ENCODE results near the gene SVBP. TPM values are rescaled to one million over a fixed set of nuclear protein-coding genes. Genes with fewer than 3 reads are reported as not detected.

SVBP gene
- total RNA-seq, 1 experiment from 2014 or later = 32.6 TPM

DNA sequence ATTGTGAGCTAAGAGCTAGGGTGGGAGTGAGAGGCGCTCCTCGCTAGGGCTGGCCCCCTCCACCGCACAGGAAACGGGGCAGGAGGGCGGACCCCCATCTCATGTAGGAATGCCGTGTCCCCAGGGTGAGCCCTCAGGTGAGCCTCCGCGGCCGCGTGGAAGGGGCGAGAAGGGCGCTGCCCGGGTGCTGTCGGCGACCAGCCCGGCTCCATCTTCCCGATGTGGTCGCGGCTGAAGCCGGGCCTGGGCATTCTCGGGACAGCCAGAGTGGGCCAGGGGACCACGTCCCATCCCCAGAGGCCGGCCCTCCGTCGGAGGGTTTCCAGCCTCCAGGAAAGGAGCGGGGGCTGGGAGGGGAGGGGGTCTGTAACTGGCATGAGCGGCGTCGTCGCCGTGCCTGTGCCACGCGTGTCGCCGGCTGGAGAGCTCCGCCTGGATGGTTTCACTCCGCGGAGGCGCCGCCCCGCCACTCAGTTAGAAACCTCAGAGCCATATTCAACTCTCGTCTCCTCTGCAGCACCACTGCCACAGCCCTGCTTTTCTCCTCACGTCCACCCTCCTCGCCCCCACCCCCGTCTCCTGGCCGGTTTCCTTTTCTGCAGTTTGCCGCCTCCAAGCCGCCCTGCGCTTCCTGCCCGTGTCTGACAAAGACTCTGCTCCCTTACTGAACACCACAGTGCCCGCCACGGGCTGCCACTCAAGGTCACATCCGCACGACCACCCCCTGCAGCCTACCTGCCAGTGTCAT is 32.1 kb downstream of the SVBP start, which contains the start of gene TMEM269:
TMEM269 (plus strand) TSS at position 46 of the 748 bp plus-strand sequence. CDS start 4,903 bp downstream, outside the sequence.
- Histone ChIP-seq H3F3A (ENCODE audit: insufficient read depth, low read depth) (no peaks in the 10 kb centered on the region), H3K79me2 (ENCODE audit: low read depth) (no peaks in the 10 kb centered on the region), H2AFZ (no peak within 1 kb of the TSS), H3K27me3 (ENCODE audit: insufficient read depth, low read depth) (no peaks in the 10 kb centered on the region), H3K4me1 (replicated peaks; ENCODE audit: insufficient read depth) (no peaks in the 10 kb centered on the region), H4K20me1 (ENCODE audit: insufficient read depth) (no peaks in the 10 kb centered on the region), H3K36me3 (ENCODE audit: low read depth) (no peaks in the 10 kb centered on the region), H3K4me2 (no peak within 1 kb of the TSS), H3K27ac (no peak within 1 kb of the TSS), H3K9me3 (ENCODE audit: insufficient read depth, low read depth) (no peaks in the 10 kb centered on the region), H3K9me2 (ENCODE audit: insufficient read depth) (no peaks in the 10 kb centered on the region; the same call in 1 of the 2 replicates), H3K4me3 (no peak within 1 kb of the TSS)
- ChIA-PET CTCF (no interaction called here), POLR2A (ENCODE audit: unreplicated experiment) (no interaction called here)
- TF ChIP-seq, protein P1, sequence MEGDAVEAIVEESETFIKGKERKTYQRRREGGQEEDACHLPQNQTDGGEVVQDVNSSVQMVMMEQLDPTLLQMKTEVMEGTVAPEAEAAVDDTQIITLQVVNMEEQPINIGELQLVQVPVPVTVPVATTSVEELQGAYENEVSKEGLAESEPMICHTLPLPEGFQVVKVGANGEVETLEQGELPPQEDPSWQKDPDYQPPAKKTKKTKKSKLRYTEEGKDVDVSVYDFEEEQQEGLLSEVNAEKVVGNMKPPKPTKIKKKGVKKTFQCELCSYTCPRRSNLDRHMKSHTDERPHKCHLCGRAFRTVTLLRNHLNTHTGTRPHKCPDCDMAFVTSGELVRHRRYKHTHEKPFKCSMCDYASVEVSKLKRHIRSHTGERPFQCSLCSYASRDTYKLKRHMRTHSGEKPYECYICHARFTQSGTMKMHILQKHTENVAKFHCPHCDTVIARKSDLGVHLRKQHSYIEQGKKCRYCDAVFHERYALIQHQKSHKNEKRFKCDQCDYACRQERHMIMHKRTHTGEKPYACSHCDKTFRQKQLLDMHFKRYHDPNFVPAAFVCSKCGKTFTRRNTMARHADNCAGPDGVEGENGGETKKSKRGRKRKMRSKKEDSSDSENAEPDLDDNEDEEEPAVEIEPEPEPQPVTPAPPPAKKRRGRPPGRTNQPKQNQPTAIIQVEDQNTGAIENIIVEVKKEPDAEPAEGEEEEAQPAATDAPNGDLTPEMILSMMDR (conservative IDR thresholded peaks at IDR 0.05) = no peak
- TF ChIP-seq EZH2 (IDR thresholded peaks at IDR 0.05; ENCODE audit: low read depth) = no peak
- intact Hi-C loops (cut with micrococcal nuclease; ENCODE audit: unreplicated experiment) = no loop called here
- no TSS peak for BruUV-seq (replicated peaks)
- no peak for DNase-seq

DNA sequence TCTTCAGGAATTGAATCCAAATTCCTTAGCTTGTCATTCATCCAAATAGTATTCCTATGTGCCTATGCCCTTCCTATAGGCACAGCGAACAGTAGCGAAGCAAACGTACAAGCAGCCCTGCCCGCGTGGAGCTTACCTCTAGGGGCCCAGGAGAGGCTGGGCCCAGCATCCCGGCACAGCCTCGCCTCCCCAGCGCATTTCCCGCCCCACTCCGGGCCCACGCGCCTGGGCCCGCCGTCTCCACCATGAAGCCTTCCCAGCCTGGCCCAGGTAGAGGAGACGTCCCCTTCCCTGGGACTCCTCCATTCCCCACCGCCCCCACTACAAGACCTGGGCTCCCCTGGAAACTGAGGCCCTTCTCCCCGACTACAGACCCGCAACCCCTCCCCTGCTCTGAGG is 32.7 kb downstream of the SVBP start:
- TF ChIP-seq, protein P1 (conservative IDR thresholded peaks at IDR 0.05) = no peak
- no peak for TF ChIP-seq EZH2 (IDR thresholded peaks at IDR 0.05; ENCODE audit: low read depth)
- H3K27me3 ChIP-seq (ENCODE audit: insufficient read depth, low read depth) = no peaks in the 10 kb centered on the region
- intact Hi-C loops (cut with micrococcal nuclease; ENCODE audit: unreplicated experiment) = no loop called here
- no peak overlapping the region for H2AFZ ChIP-seq
- no peaks in the 10 kb centered on the region for H3K79me2 ChIP-seq (ENCODE audit: low read depth)
- H3K36me3 ChIP-seq (ENCODE audit: low read depth) = no peaks in the 10 kb centered on the region
- H3K9me2 ChIP-seq (ENCODE audit: insufficient read depth) = no peaks in the 10 kb centered on the region; the same call in 1 of the 2 replicates
- POLR2A ChIA-PET (ENCODE audit: unreplicated experiment) = no interaction called here
- BruUV-seq (replicated peaks) = no TSS peak
- H4K20me1 ChIP-seq (ENCODE audit: insufficient read depth) = no peaks in the 10 kb centered on the region
- no peak for DNase-seq
- CTCF ChIA-PET = no interaction called here
- no peak overlapping the region for H3K4me3 ChIP-seq
- no peak overlapping the region for H3K4me2 ChIP-seq
- no peaks in the 10 kb centered on the region for H3K9me3 ChIP-seq (ENCODE audit: insufficient read depth, low read depth)
- H3K27ac ChIP-seq = no peak overlapping the region
- no peaks in the 10 kb centered on the region for H3K4me1 ChIP-seq (replicated peaks; ENCODE audit: insufficient read depth)
- 0 out of 2 replicates have a peak, but pooled peaks cover 4% of the 10 kb centered on the region for H3F3A ChIP-seq (ENCODE audit: insufficient read depth, low read depth)

DNA sequence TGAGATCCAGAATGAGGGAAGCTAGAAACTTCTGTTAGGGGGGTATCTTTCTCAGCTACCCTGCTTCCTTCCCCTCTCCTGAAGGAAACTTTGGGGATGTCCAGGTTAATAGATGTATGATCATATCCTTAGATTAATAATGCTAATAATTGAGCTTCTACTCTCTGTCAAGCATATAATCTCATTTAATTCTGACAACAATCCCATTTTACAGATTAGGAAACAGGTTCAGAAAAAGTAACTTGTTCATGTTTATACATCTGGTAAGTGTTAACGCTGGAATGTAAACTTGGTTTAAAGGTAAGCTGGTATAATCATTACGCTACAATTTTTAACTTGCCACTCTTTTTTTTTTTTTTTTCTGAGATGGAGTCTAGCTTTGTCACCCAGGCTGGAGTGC is 34.1 kb downstream of the SVBP start:
- no peaks in the 10 kb centered on the region for H3K79me2 ChIP-seq (ENCODE audit: low read depth)
- no peak overlapping the region for H2AFZ ChIP-seq
- no peaks in the 10 kb centered on the region for H3K27me3 ChIP-seq (ENCODE audit: insufficient read depth, low read depth)
- ChIA-PET CTCF (no interaction called here), POLR2A (ENCODE audit: unreplicated experiment) (no interaction called here)
- TF ChIP-seq, protein P1 (conservative IDR thresholded peaks at IDR 0.05) = no peak
- TF ChIP-seq EZH2 (IDR thresholded peaks at IDR 0.05; ENCODE audit: low read depth) = no peak
- H3K27ac ChIP-seq = no peak overlapping the region
- no peaks in the 10 kb centered on the region for H4K20me1 ChIP-seq (ENCODE audit: insufficient read depth)
- H3K36me3 ChIP-seq (ENCODE audit: low read depth) = no peaks in the 10 kb centered on the region
- BruUV-seq (replicated peaks) = no TSS peak
- no peak overlapping the region for H3K4me2 ChIP-seq
- no peaks in the 10 kb centered on the region for H3K4me1 ChIP-seq (replicated peaks; ENCODE audit: insufficient read depth)
- no peaks in the 10 kb centered on the region for H3K9me2 ChIP-seq (ENCODE audit: insufficient read depth)
- no peaks in the 10 kb centered on the region for H3K9me3 ChIP-seq (ENCODE audit: insufficient read depth, low read depth)
- intact Hi-C loops (cut with micrococcal nuclease; ENCODE audit: unreplicated experiment) = no loop called here
- 0 out of 2 replicates have a peak, but pooled peaks cover 4% of the 10 kb centered on the region for H3F3A ChIP-seq (ENCODE audit: insufficient read depth, low read depth)
- H3K4me3 ChIP-seq = no peak overlapping the region
- DNase-seq = no peak

Data from PC-9 (cell line).